ENCODE results near the gene MACROD2. TPM values are rescaled to one million over a fixed set of nuclear protein-coding genes. Genes with fewer than 3 reads are reported as not detected.

Gene MACROD2
- total RNA-seq, 1 donor from 2014 or later = 2.5 TPM

- no peak for TF ChIP-seq CTCF (IDR thresholded peaks at IDR 0.05)
Measured at GRCh38 chr20:14928083-14928482, 932.8 kb downstream of the MACROD2 start.

GRCh38 chr20:14929388-14929787, 934.1 kb downstream of the MACROD2 start:
- no peaks in the 10 kb centered on the region for H3K36me3 Mint-ChIP-seq (ENCODE audit: unreplicated experiment)
- no peaks in the 10 kb centered on the region for H3K9me3 Mint-ChIP-seq (ENCODE audit: unreplicated experiment)
- H3K27me3 Mint-ChIP-seq (ENCODE audit: unreplicated experiment) = no peaks in the 10 kb centered on the region
- no peak overlapping the region for H3K4me3 Mint-ChIP-seq (ENCODE audit: unreplicated experiment)
- no peak for TF ChIP-seq CTCF (IDR thresholded peaks at IDR 0.05)
- no peak for DNase-seq (ENCODE audit: extremely low spot score, unreplicated experiment)
- peaks cover 3% of the 10 kb centered on the region for H3K4me1 Mint-ChIP-seq (ENCODE audit: unreplicated experiment)
- no peak overlapping the region for H3K27ac Mint-ChIP-seq (ENCODE audit: unreplicated experiment)

More at GRCh38 chr20:14928083-14928482, 932.8 kb downstream of the MACROD2 start:
- Mint-ChIP-seq H3K4me1 (ENCODE audit: unreplicated experiment) (peaks cover 3% of the 10 kb centered on the region), H3K36me3 (ENCODE audit: unreplicated experiment) (no peaks in the 10 kb centered on the region), H3K9me3 (ENCODE audit: unreplicated experiment) (no peaks in the 10 kb centered on the region), H3K27me3 (ENCODE audit: unreplicated experiment) (no peaks in the 10 kb centered on the region), H3K4me3 (ENCODE audit: unreplicated experiment) (no peak overlapping the region), H3K27ac (ENCODE audit: unreplicated experiment) (no peak overlapping the region)
- DNase-seq (ENCODE audit: extremely low spot score, unreplicated experiment) = no peak

GRCh38 chr20:14932040-14932439, 936.7 kb downstream of the MACROD2 start:
- no peaks in the 10 kb centered on the region for H3K9me3 Mint-ChIP-seq (ENCODE audit: unreplicated experiment)
- no peak overlapping the region for H3K4me3 Mint-ChIP-seq (ENCODE audit: unreplicated experiment)
- no peak for TF ChIP-seq CTCF (IDR thresholded peaks at IDR 0.05)
- H3K36me3 Mint-ChIP-seq (ENCODE audit: unreplicated experiment) = no peaks in the 10 kb centered on the region
- DNase-seq (ENCODE audit: extremely low spot score, unreplicated experiment) = no peak
- H3K27ac Mint-ChIP-seq (ENCODE audit: unreplicated experiment) = no peak overlapping the region
- no peaks in the 10 kb centered on the region for H3K27me3 Mint-ChIP-seq (ENCODE audit: unreplicated experiment)
- peaks cover 14% of the 10 kb centered on the region for H3K4me1 Mint-ChIP-seq (ENCODE audit: unreplicated experiment)

- H3K4me3 Mint-ChIP-seq (ENCODE audit: unreplicated experiment) = no peak overlapping the region
- TF ChIP-seq CTCF (IDR thresholded peaks at IDR 0.05) = no peak
- DNase-seq (ENCODE audit: extremely low spot score, unreplicated experiment) = no peak
- no peaks in the 10 kb centered on the region for H3K36me3 Mint-ChIP-seq (ENCODE audit: unreplicated experiment)
- no peak overlapping the region for H3K27ac Mint-ChIP-seq (ENCODE audit: unreplicated experiment)
- no peaks in the 10 kb centered on the region for H3K27me3 Mint-ChIP-seq (ENCODE audit: unreplicated experiment)
- H3K9me3 Mint-ChIP-seq (ENCODE audit: unreplicated experiment) = peaks cover 7% of the 10 kb centered on the region
- peaks cover 11% of the 10 kb centered on the region for H3K4me1 Mint-ChIP-seq (ENCODE audit: unreplicated experiment)
Measured at GRCh38 chr20:14935285-14935684, 940.0 kb downstream of the MACROD2 start.

- DNase-seq (ENCODE audit: extremely low spot score, unreplicated experiment) = no peak
- Mint-ChIP-seq H3K36me3 (ENCODE audit: unreplicated experiment) (no peaks in the 10 kb centered on the region), H3K4me1 (ENCODE audit: unreplicated experiment) (peaks cover 11% of the 10 kb centered on the region), H3K4me3 (ENCODE audit: unreplicated experiment) (no peak overlapping the region), H3K27ac (ENCODE audit: unreplicated experiment) (no peak overlapping the region), H3K9me3 (ENCODE audit: unreplicated experiment) (peaks cover 17% of the 10 kb centered on the region), H3K27me3 (ENCODE audit: unreplicated experiment) (no peaks in the 10 kb centered on the region)
- no peak for TF ChIP-seq CTCF (IDR thresholded peaks at IDR 0.05)
Measured at GRCh38 chr20:14937021-14937420, 941.7 kb downstream of the MACROD2 start.

Data from osteocyte (in vitro differentiated cells).